Osteoblast (primary cell): ENCODE data around the gene CD14. TPM values are rescaled to one million over a fixed set of nuclear protein-coding genes. Genes with fewer than 3 reads are reported as not detected.

Experiments
- DNase-seq: peaks from one replicate; pipeline ENCODE4 v3.0.0; 2011; ENCODE audit warnings: low spot score, mixed read lengths; ENCODE audit not compliant: insufficient read length; ENCODE audit errors: missing footprints
- H2AFZ ChIP-seq: 2 replicates; pipeline ENCODE4 v1.6.0; 2011; ENCODE audit warnings: mild to moderate bottlenecking, low read length
- H3K27ac ChIP-seq: 2 replicates; pipeline ENCODE4 v1.5.1; 2011; ENCODE audit warnings: mild to moderate bottlenecking, low read depth, low read length, moderate library complexity
- H3K27me3 ChIP-seq: 2 replicates; pipeline ENCODE4 v1.6.0; 2012; ENCODE audit warnings: mild to moderate bottlenecking, control low read depth, inconsistent platforms, low read length, moderate library complexity; ENCODE audit not compliant: insufficient read depth
- H3K36me3 ChIP-seq: 2 replicates; pipeline ENCODE4 v1.5.1; 2011; ENCODE audit warnings: mild to moderate bottlenecking, low read length, control low read depth, moderate library complexity; ENCODE audit not compliant: insufficient read depth
- H3K4me1 ChIP-seq: 2 replicates; pipeline ENCODE4 v1.5.1; 2011; ENCODE audit warnings: mild to moderate bottlenecking, low read length, control low read depth, moderate library complexity; ENCODE audit not compliant: insufficient read depth
- H3K4me2 ChIP-seq: 2 replicates; pipeline ENCODE4 v1.6.0; 2011; ENCODE audit warnings: mild to moderate bottlenecking, low read length; ENCODE audit not compliant: insufficient read depth
- H3K4me3 ChIP-seq: fragments of 200-600 bp; sonication (generic); 3 replicates; pipeline ENCODE4 v1.5.1; 2012; ENCODE audit warnings: mild to moderate bottlenecking, low read length, inconsistent platforms; ENCODE audit not compliant: insufficient read depth
- H3K79me2 ChIP-seq: 2 replicates; pipeline ENCODE4 v1.6.0; 2012; ENCODE audit warnings: mild to moderate bottlenecking, low read length, control low read depth, inconsistent platforms; ENCODE audit not compliant: insufficient read depth
- H3K9me3 ChIP-seq: 2 replicates; pipeline ENCODE4 v1.5.1; 2011; ENCODE audit warnings: low read depth, low read length, control low read depth
- H4K20me1 ChIP-seq: 2 replicates; pipeline ENCODE4 v1.6.0; 2012; ENCODE audit warnings: mild to moderate bottlenecking, low read length, control low read depth; ENCODE audit not compliant: insufficient read depth
- CTCF ChIP-seq: IDR thresholded peaks from 2 replicates; pipeline ENCODE4 v1.5.1; 2011; ENCODE audit warnings: mild to moderate bottlenecking, low read depth, low read length, moderate library complexity; ENCODE audit errors: extremely low read depth
- total RNA-seq: library from RNA; depleted of rRNA; stranded (reverse); fragments of >200 nt; gene quantifications from 2 replicates; pipeline ENCODE4 v1.2.3, GENCODE V29; 2012

Gene CD14
- total RNA-seq, 1 donor: 4.0 TPM

GRCh38 chr5:140634103-140634502 is 1.1 kb upstream of the CD14 start:
- peaks cover 33% of the 10 kb centered on the region for H3K4me1 ChIP-seq
- H3K79me2 ChIP-seq: no peaks in the 10 kb centered on the region
- no peak overlapping the region for H2AFZ ChIP-seq
- peaks cover 7% of the 10 kb centered on the region for H3K27me3 ChIP-seq
- DNase-seq: no peak
- H3K36me3 ChIP-seq: no peaks in the 10 kb centered on the region
- H3K27ac ChIP-seq: no peak overlapping the region
- no peak overlapping the region for H3K4me3 ChIP-seq
- no peak for TF ChIP-seq CTCF
- no peaks in the 10 kb centered on the region for H4K20me1 ChIP-seq
- H3K4me2 ChIP-seq: no peak overlapping the region
- H3K9me3 ChIP-seq: no peaks in the 10 kb centered on the region

GRCh38 chr5:140633501-140633900 is 526 bp upstream of the CD14 start:
- Histone ChIP-seq H3K9me3 (no peaks in the 10 kb centered on the region), H3K27me3 (peaks cover 7% of the 10 kb centered on the region), H3K36me3 (no peaks in the 10 kb centered on the region), H3K4me3 (peak overlapping the region; percentile 72), H2AFZ (no peak overlapping the region), H4K20me1 (no peaks in the 10 kb centered on the region), H3K4me1 (peaks cover 28% of the 10 kb centered on the region), H3K79me2 (no peaks in the 10 kb centered on the region), H3K27ac (no peak overlapping the region), H3K4me2 (peak overlapping the region; percentile 92)
- TF ChIP-seq CTCF: no peak
- DNase-seq: no peak

- H3K79me2 ChIP-seq: no peaks in the 10 kb centered on the region
- no peaks in the 10 kb centered on the region for H3K9me3 ChIP-seq
- peak; percentile 85 for DNase-seq
- H3K4me3 ChIP-seq: peak overlapping the region; percentile 72
- H3K36me3 ChIP-seq: no peaks in the 10 kb centered on the region
- H3K27me3 ChIP-seq: peaks cover 7% of the 10 kb centered on the region
- H3K4me1 ChIP-seq: peaks cover 28% of the 10 kb centered on the region
- TF ChIP-seq CTCF: no peak
- peak overlapping the region; percentile 15 for H3K27ac ChIP-seq
- H4K20me1 ChIP-seq: no peaks in the 10 kb centered on the region
- peak overlapping the region; percentile 92 for H3K4me2 ChIP-seq
- peak overlapping the region; percentile 97 for H2AFZ ChIP-seq
These were observed 482 bp downstream of the CD14 start for GRCh38 chr5:140632366-140633020.

GRCh38 chr5:140631831-140632365 is 1.1 kb downstream of the CD14 start:
- peak; percentile 45 for DNase-seq
- H3K79me2 ChIP-seq: no peaks in the 10 kb centered on the region
- H3K4me2 ChIP-seq: peak overlapping the region; percentile 92
- H3K27ac ChIP-seq: peak overlapping the region; percentile 15
- H3K27me3 ChIP-seq: peaks cover 7% of the 10 kb centered on the region
- peaks cover 28% of the 10 kb centered on the region for H3K4me1 ChIP-seq
- H3K4me3 ChIP-seq: peak overlapping the region; percentile 72
- no peak for TF ChIP-seq CTCF
- H2AFZ ChIP-seq: peak overlapping the region; percentile 97
- no peaks in the 10 kb centered on the region for H3K36me3 ChIP-seq
- no peaks in the 10 kb centered on the region for H4K20me1 ChIP-seq
- no peaks in the 10 kb centered on the region for H3K9me3 ChIP-seq
